WTC11 (cell line): ENCODE measurements around the gene TMEM63B.

Source experiments
- CTCF ChIP-seq: fragments of 200-600 bp; IDR thresholded peaks from 2 replicates; pipeline ENCODE4 v1.8.0; 2022; ENCODE audit warnings: antibody characterized with exemption
- E2F5 ChIP-seq: sonication (generic); formaldehyde crosslinking; IDR thresholded peaks from 2 replicates; pipeline ENCODE4 v1.8.1; 2022; ENCODE audit warnings: mild to moderate bottlenecking, moderate library complexity, missing genetic modification reagents
- HMGXB4 ChIP-seq: sonication (generic); formaldehyde crosslinking; IDR thresholded peaks from 2 replicates; pipeline ENCODE4 v1.8.1; 2023; ENCODE audit warnings: mild to moderate bottlenecking, moderate library complexity, missing genetic modification reagents
- IRF2 ChIP-seq: sonication (generic); formaldehyde crosslinking; IDR thresholded peaks from 2 replicates; pipeline ENCODE4 v1.8.0; 2022; ENCODE audit warnings: low read depth, missing genetic modification reagents, borderline replicate concordance
- JUN ChIP-seq: sonication (generic); formaldehyde crosslinking; IDR thresholded peaks from 2 replicates; pipeline ENCODE4 v1.8.0; 2023; ENCODE audit warnings: mild to moderate bottlenecking, missing genetic modification reagents
- KAT7 ChIP-seq: sonication (generic); formaldehyde crosslinking; IDR thresholded peaks from 2 replicates; pipeline ENCODE4 v1.8.1; 2023; ENCODE audit warnings: missing genetic modification reagents, mild to moderate bottlenecking, borderline replicate concordance
- MAX ChIP-seq: sonication (generic); formaldehyde crosslinking; IDR thresholded peaks from 2 replicates; pipeline ENCODE4 v1.8.0; 2022; ENCODE audit warnings: mild to moderate bottlenecking, missing genetic modification reagents
- NR2C2 ChIP-seq: sonication (generic); formaldehyde crosslinking; IDR thresholded peaks from 2 replicates; pipeline ENCODE4 v1.8.0; 2022; ENCODE audit warnings: mild to moderate bottlenecking, missing genetic modification reagents
- RELA ChIP-seq: sonication (generic); formaldehyde crosslinking; IDR thresholded peaks from 2 replicates; pipeline ENCODE4 v1.8.1; 2022; ENCODE audit warnings: missing genetic modification reagents, mild to moderate bottlenecking, borderline replicate concordance
- STAT6 ChIP-seq: sonication (generic); formaldehyde crosslinking; conservative IDR thresholded peaks from 2 replicates; pipeline ENCODE4 v1.8.1; 2023; ENCODE audit warnings: mild to moderate bottlenecking, low read depth, missing genetic modification reagents, moderate library complexity
- ZNF138 ChIP-seq: sonication (generic); formaldehyde crosslinking; conservative IDR thresholded peaks from 2 replicates; pipeline ENCODE4 v1.8.1; 2022; ENCODE audit warnings: mild to moderate bottlenecking, moderate library complexity, missing genetic modification reagents
- ZNF423 ChIP-seq: fragments of 250-450 bp; sonication (Bioruptor Pico); IDR thresholded peaks from 2 replicates; pipeline ENCODE4 v2.1.2; 2022; ENCODE audit warnings: mild to moderate bottlenecking, moderate library complexity

GRCh38 chr6:44078827-44079671 is 48.3 kb upstream of the TMEM63B start:
- TF ChIP-seq MAX (CRISPR knock-in tag) (no peak), CTCF (peak; percentile 83), HMGXB4 (no peak), ZNF138 (CRISPR knock-in tag) (no peak), ZNF423 (CRISPR knock-in tag) (peak; percentile 44), KAT7 (CRISPR knock-in tag) (no peak), JUN (CRISPR knock-in tag) (no peak), E2F5 (no peak), STAT6 (CRISPR knock-in tag) (no peak), IRF2 (no peak), NR2C2 (no peak), RELA (CRISPR knock-in tag) (no peak)
